CD4-positive, alpha-beta T cell treated with Interleukin-15 for 4 hours (primary cell): ENCODE data around the gene DRC7.

Experiments
- DNase-seq: peaks from one replicate; pipeline ENCODE4 v3.0.0-alpha.2; 2020; ENCODE audit warnings: low spot score

Gene DRC7

DNA sequence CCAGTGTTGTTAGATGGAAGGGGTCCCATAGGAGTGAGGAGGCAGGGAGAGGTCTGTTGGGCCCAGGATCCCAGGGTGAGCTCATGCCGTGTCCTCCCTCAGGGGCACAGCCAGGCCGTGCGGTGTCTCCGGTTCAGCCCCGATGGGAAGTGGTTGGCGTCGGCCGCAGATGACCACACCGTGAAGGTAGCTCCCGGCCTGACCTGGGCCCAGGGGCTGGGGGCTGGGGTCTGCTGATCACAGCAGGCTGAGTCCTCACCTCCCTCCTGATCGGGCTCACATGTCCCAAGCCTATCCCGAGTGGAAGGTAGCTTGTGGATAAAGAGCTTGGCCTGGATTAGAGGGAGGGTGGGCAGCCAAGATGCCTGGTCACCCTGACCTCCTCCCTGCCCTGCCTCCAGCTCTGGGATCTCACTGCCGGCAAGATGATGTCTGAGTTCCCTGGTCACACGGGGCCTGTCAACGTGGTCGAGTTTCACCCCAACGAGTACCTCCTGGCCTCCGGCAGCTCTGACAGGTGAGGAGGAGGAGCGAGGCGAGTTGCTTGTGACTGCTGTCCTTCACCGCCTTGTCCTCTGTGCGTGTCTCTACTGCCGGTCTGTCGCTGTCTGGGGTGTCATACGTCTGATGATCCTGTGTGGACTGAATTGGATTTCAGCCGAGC is 57.1 kb downstream of the DRC7 start:
- no peak for DNase-seq

DNA sequence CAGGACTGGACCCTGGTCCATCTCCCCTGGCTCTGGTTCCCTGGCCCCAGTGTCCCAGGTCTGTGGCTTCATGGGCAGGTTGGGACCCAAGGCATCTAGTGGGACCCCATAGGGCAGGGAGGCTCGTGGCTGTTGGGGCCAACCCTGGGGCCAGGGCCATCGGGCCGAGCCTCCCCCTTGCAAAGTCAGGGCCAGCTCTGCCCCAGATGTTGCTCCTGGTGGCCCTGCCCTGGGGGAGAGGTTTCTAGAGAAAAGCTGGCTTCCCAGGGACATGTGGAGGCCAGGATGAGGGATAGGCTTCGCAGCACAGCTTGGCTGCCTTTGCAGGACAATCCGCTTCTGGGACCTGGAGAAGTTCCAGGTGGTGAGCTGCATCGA is 57.6 kb downstream of the DRC7 start:
- DNase-seq: no peak

DNA sequence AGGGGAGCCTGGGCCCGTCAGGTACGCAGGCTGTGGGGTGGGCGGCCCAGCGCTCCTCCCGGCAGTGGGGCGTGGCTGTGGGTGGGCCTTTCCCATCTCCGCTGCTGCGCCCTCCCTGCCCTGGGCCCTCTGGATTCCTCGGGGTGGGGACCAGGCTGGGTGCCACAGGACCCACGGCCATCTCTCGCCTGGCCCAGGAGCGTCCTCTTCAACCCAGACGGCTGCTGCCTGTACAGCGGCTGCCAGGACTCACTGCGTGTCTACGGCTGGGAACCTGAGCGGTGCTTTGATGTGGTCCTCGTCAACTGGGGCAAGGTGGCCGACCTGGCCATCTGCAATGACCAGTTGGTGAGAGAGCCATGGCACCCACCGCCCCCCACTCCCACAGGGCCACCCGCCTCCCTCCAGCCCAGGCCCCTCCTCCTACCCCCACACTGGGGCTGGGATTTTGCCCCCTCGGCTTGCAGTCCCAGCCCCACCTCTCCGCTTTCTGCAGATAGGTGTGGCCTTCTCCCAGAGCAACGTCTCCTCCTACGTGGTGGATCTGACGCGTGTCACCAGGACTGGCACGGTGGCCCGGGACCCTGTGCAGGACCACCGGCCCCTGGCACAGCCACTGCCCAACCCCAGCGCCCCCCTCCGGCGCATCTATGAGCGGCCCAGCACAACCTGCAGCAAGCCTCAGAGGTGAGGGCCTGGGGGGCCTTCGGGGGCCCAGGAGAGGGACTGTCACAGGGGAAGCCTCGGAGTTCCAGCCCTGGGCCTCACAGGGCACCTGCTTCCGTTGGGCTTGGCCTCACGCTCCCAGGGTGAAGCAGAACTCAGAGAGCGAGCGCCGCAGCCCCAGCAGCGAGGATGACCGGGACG is 58.2 kb downstream of the DRC7 start:
- DNase-seq: no peak

DNA sequence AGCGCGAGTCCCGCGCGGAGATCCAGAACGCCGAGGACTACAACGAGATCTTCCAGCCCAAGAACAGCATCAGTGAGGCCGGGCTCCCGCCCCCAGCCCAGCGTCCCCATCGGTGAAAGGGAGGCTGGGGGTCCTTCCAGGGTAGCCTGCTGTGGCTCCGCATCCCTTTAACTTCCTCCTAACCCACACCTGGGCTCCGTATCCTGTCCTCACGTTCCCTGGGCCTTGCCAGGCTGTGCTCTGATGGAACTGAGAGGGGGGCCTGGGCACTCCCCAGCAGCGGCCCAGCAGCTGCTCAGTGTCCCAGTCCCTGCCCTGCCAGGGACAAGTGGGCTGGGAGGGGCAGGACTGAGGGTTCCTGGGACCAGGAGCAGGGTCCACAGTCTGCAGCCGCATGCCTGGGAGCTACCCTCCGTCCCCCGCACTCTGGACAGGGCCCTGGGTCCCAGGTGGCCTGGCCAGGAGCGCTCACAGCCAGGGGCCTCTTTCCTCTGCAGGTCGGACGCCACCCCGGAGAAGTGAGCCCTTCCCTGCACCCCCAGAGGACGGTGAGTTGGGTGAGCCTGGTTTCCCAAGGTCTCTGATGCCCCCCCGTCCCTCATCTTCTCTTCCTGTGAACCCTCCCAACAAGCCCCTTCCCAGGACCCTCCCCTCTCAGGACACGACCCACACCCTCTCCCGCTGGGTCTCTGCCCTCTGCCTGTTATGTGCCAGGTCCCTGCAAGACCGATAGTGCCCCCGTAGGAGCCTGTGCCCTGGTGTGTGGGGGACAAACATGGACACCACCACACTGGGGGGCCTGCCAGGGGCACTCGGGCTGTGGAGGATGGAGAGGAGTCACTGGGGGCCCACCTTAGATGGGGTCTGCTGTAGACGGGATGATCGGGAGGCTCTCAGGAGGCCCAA is 59.1 kb downstream of the DRC7 start:
- no peak for DNase-seq

DNA sequence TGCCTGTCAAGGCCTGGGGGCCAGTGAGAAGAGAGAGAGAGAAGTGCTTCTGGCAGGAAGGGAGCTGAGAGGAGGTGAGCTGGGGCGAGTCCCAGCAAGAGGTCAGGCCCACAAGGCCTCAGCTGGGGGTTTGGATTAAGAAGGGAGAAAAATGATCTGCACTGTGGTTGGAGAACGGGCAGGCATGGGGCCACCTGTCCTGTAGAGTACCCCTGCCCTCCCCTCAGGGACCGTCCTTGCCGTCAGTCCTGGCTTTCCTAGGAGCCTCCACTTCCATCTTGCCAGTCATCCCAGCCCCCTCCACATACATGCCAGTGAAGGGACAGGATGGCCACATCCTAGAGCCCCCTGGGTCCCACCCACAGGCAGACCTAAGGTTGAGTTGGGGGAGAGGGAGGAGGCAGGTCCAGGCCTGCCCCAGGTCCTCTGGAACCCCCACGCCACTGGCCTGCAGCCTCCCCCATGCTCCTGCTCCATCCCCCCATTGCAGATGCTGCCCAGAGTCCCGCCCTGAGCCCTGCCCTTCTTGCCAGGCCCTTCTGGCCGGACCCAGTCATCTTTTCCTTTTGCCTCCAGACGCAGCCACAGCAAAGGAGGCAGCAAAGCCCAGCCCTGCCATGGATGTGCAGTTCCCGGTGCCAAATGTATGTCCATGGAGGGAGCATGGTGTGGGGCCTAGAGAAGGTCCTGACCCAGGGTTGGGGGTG is 59.9 kb downstream of the DRC7 start:
- DNase-seq: no peak

DNA sequence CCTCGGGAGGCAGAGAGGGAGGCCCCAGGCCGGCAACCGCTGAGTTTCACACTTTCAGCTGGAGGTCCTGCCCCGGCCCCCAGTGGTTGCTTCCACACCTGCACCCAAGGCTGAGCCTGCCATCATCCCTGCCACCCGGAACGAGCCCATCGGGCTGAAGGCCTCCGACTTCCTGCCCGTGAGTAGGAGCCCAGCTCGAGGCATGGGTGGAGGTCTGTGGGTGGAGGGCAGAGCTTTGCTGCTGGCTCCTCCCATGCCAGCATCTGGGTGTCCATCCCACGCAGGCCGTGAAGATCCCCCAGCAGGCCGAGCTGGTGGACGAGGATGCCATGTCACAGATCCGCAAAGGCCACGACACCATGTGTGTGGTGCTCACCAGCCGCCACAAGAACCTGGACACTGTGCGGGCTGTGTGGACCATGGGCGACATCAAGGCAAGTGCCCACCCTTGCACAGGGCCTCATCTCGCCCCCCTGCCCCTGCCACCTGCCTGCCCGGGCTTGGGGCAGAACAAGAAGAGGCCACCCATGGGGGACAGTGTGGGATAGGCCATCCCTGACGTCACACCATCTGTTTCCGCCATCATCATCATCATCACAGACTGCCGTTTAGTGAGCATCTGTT is 60.6 kb downstream of the DRC7 start:
- no peak for DNase-seq

DNA sequence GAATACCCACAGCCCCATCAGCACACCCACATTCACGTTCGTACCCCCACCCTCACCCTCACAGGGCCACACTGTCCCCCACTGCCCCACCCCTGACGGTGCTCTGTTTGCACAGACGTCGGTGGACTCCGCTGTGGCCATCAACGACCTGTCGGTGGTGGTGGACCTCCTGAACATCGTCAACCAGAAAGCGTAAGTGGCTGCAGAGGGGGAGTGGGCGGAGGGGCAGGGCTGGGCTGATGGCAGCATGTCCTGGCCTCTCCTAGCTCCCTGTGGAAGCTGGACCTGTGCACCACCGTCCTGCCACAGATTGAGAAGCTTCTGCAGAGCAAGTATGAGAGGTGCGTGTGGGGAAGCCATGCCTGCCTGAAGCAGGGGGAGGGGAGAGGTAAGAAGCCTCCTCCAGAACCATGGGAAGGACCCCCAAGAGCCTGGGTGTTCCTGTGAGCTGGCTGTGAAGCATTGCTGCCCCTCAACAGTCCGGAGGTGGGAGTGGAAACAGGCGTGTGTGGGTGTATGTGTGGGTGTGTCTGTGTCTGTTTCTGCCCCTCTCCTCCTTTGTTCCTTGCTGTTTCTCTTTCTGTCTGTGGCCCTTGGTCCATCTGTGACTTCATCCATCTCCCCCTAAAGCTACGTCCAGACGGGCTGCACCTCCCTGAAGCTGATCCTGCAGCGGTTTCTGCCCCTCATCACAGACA is 61.3 kb downstream of the DRC7 start:
- DNase-seq: no peak

DNA sequence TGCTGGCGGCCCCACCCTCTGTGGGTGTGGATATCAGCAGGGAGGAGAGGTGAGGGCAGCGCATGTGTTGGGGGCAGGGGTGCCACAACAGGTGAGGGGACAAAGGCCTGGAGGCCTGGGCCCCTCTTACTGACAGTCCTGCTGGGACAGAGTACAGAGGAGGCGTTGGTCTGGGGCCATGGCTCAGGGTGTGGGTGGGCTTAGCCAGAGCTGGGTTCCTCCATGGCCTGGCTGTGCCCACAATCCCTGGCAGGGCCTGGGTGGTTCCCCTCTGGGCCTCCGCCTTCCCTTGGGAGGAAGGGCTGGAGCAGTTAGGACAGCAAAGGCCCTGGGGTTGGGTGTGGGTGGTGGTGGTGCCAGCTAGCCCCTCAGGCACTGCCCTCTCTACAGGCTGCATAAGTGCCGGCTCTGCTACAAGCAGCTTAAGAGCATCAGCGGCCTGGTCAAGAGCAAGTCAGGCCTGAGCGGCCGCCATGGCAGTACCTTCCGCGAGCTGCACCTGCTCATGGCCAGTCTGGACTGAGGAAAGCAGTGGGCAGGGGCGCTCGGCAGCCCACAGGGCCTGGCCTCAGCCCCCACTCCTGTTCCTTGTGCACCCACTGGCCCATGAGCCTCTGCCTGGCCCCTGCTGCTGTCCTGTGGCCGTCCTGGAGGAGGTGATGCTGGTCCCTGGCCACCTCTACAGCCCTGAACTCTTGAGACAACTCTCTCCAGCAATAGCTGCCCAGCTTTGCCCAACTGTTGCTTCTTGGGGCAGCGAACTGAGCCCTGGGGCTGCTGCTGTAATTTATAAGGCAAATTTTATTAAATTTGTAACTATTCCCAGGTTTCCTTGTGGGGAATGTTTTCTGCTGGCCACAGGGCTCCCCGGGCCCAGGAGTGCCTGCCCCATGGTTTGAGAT is 62.1 kb downstream of the DRC7 start:
- no peak for DNase-seq

DNA sequence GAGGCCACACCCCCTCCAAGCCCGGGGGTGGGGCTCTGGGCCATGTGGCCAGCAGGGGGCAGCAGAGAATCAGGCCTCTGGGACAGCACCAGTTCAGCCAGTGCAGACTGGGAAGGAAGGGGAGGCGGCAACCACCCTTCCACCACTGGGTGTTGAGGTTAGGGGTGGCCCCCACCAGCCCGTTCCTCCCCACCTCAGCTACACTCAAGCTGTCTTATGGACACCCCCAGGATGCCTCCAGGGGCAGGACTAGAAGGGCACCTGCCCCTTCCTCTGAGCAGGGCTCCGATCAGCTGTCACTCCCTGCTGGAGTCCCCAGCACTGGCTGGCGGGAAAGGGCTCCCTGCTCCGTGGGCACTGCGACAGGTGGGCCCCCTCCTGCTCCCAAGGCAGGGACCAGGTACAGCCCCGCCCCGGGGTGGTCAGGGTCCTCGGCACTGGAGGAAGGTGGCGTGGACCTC is 62.8 kb downstream of the DRC7 start:
- DNase-seq: peak; percentile 88

DNA sequence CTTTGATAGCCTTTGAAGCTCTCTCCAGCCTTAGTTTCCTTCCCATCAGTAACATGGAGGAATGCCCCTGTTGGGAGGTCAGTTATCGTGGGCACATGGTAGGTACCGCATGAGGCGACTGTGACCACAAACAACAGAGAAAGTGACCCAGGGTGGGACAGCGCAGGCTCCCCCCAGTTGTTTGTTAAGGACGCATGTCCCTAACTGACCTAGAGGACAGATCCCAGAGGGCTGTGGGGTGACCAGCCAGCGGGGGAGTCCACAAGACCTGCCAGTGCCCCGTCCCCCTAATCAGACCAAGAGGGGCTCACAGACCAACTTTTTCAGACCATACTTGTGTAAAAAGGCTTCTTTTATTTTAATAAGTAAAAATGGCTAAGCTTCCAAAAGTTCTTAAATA is 63.3 kb downstream of the DRC7 start:
- DNase-seq: no peak

DNA sequence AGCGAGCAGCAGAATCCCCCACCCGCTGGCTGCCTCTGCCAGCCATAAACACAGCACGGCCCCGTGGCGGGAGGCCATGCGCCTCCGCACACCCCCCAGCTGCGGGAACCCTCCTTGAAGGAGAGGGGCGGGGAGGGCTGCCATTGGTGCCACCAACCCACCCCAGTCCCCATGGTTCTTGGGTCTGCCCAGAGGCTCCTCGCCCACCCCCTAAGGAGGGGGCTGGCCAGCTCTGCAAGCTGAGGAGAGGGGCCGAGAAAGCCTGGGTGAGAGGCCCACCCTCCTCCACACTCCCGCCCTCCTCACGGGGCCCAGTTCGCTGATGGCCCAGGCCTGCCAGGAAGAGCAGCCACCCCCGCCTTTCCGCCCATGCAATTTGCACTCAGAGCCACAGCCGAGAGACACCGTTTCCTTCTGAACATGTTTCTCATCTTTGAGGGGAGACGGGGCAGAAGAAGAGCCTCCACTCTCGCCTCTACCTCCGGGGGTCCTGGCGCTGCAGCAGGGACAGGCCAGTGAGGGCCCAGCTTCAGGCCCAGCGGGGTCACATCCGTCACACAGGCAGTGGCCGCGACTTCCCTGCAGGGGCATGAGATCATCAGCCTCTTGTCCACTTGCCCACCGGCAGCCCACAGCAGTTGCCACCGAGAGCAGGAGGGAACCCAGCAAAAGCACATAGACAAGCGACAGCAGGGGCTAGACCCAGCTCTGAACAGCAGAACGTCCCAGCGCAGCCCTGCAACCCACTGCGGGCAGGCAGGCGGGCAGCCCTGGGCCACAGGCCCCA is 63.9 kb downstream of the DRC7 start:
- DNase-seq: no peak

DNA sequence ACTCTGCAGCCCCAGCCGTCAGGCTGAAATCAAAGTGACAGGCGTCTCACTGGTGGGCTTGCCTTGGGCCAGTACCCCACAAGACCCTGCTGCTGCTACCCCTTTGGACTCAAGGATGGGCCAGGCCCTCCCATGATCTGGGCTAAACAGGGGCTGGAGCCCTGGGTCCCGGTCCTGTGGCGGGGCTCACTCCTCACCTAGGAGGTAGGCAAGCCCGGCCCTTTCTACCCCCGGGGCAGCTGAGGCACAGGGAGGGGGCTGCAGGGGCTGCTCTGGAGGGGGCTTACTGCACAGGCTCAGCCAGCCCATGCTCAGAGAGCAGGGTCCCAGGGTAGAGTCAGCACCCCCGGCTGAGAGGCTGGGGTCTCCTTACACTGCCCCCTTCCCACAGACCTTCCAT is 64.5 kb downstream of the DRC7 start:
- no peak for DNase-seq

DNA sequence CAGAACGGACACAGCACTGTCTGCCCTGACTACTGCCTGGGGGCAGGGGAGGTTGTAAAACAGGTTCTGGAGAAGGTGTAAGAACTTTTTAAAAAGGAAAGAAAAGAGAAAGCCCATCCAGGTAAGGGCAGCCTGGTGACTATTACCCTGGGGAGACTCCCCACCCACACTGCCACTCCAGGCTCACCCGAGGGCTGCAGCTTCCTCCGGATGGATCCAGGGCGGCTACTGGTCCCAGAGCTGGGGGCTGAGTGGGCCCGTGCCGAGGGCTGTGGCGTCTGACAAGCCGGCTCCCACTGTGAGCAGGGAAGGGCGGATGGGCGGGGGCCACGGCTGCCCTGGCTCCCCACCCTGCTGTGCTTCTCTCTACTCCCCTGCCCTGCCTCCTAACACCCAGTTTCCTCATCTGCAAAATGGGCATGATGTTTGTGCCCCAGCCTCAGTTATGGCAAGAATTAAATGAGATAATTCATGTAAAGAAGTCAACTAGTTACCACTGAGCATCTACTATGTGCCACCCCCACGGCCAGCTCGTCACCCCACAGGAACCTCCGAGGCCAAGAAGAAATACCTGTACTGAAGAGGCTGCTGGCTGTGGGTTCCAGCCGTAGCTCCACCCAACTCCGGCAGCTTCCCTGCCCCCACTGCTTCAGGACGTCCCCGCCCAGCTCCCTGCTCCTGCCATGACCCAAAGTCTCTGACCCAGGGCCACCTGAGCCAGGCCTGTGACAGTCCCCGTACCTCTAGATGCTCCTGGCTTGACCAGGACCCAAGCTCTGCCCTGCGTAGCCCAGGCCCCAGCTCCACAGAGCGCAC is 65.1 kb downstream of the DRC7 start:
- no peak for DNase-seq

DNA sequence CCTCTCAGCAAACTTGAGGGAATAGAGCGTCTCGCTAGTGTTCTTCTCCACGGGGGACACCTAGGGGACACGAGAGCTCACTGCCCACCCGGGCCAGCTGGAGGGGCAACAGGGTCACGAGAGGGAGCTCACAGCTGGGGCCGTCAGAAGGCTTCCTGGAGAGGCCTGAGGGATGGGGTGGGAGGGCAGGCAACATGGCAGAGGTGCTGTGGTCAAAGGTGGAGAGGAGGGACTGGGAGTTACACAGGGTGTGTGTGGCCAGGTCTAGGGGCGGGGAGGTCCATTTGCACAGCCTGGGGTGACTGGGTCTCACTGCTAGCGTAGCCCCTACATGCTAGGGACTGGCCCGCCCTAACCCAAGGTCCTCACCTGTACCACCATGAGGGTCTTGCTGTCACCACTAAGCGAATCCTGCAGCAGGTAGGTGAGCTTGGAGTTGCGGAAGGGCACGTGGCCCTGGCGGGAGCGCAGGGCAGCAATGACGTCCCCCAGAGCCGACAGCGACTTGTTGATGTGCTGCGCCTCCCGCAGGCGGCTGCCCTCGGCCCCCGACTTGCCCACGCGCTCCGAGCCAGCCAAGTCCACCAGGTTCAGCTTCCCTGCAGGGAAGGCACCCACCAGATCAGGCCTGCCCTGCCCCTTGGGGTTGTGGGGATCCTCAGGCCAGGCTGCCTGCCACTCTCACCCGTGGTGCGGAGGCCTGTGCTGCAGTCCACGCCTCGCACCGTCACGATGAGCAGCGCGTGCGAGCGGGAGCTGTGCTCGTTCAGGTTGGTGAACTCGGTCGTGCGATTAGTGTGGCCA is 66.0 kb downstream of the DRC7 start:
- DNase-seq: no peak

DNA sequence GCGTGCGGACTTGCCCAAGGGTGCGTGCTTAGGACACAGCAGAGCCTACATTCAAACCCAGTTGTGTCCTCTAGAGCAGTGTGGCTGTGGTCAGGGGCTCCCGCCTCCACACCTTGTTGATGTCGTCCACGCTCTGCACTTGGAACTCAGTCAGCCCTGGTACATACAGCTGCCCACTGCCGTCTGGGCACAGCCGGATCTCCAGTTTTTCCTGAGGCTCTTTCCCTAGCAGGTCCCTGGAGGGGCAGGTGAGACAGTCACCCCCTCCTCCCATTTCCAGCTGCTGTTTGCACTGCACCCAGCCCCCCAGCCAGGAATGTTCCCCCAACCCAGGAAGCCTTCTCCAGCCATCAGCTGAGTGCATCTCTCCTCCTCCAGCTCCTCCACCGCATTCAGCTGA is 66.7 kb downstream of the DRC7 start:
- DNase-seq: no peak

DNA sequence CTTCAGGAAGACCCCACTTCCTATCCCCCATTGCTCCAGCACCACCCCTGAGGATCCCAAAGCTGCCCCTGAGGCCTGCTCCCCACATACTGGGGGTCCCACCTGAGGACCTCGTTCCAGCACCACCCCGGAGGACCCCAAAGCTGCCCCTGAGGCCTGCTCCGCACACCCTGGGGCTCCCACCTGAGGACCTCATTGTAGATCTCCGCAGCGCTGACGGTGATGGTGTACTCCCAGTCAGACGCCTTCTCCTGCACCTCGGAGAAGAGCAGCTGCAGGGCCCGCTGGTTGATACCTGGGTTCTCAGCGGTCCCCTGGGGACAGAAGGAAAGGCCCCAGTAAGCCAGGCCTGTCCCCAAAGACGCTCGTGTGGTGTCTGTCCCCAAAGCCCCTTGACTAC is 67.4 kb downstream of the DRC7 start:
- DNase-seq: no peak

DNA sequence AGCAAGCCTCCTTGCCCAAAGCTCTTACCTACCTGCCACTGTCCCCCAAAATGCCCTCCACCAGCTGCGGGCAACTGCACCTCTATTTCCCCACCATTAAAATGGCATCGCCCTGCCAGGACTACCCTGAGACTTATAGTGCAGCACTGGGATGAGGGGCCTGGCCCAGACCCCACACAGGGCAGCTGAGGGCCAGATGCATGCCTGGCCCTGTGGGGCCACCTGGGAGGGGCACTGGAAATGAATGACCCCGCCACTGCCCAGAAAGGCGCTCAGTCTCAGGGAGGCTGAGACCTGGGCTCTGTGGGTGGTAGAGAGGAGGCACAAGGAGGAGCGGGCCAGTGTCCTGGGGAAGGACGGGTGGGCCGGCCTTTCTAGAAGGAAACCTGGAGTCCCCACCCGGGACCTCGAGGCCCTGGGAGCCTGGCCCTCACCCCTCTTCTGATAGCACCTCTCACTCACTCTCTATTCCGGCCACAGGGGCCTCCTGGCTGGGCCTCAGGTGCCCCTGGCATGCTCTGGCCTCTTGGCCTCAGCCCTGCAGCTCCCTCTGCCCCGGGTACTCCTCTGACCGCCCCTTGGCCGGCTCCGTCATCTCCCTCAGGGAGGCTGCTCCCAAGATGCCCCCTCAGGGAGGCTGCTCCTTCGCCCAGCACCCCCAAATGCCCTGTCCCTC is 67.9 kb downstream of the DRC7 start:
- no peak for DNase-seq
